ENCODE results near the gene PAPPA. TPM values are rescaled to one million over a fixed set of nuclear protein-coding genes. Genes with fewer than 3 reads are reported as not detected.

Gene PAPPA
- total RNA-seq, 1 experiment from 2014 or later: 3.9 TPM

- Histone ChIP-seq H3K36me3 (ENCODE audit: low read depth) (no peaks in the 10 kb centered on the region), H3K4me3 (no peak overlapping the region), H3F3A (ENCODE audit: insufficient read depth, low read depth) (no peaks in the 10 kb centered on the region), H3K9me3 (ENCODE audit: insufficient read depth, low read depth) (no peaks in the 10 kb centered on the region), H3K27ac (no peak overlapping the region), H3K9me2 (ENCODE audit: insufficient read depth) (no peaks in the 10 kb centered on the region), H3K4me1 (replicated peaks; ENCODE audit: insufficient read depth) (no peaks in the 10 kb centered on the region), H2AFZ (no peak overlapping the region), H4K20me1 (ENCODE audit: insufficient read depth) (no peaks in the 10 kb centered on the region), H3K27me3 (ENCODE audit: insufficient read depth, low read depth) (no peaks in the 10 kb centered on the region), H3K79me2 (ENCODE audit: low read depth) (no peaks in the 10 kb centered on the region), H3K4me2 (no peak overlapping the region)
- no peak for TF ChIP-seq EZH2 (IDR thresholded peaks at IDR 0.05; ENCODE audit: low read depth)
- no peak for TF ChIP-seq CTCF (conservative IDR thresholded peaks at IDR 0.05)
- DNase-seq: no peak
- ChIA-PET CTCF (no interaction called here), POLR2A (ENCODE audit: unreplicated experiment) (no interaction called here)
- intact Hi-C loops (cut with micrococcal nuclease; ENCODE audit: unreplicated experiment): loop anchor here (10.0 kb wide), 1 partner anchor 721 kb away; no protein-coding TSS in a partner anchor
- BruUV-seq (replicated peaks): no TSS peak
These were observed 162.7 kb downstream of the PAPPA start for GRCh38 chr9:116316246-116316645.

- ChIA-PET POLR2A (ENCODE audit: unreplicated experiment) (no interaction called here), CTCF (no interaction called here)
- no peaks in the 10 kb centered on the region for H3K9me3 ChIP-seq (ENCODE audit: insufficient read depth, low read depth)
- H3K9me2 ChIP-seq (ENCODE audit: insufficient read depth): no peaks in the 10 kb centered on the region
- no peaks in the 10 kb centered on the region for H3K79me2 ChIP-seq (ENCODE audit: low read depth)
- H3F3A ChIP-seq (ENCODE audit: insufficient read depth, low read depth): no peaks in the 10 kb centered on the region
- H3K4me3 ChIP-seq: no peak overlapping the region
- no TSS peak for BruUV-seq (replicated peaks)
- H3K27me3 ChIP-seq (ENCODE audit: insufficient read depth, low read depth): no peaks in the 10 kb centered on the region
- no peak overlapping the region for H3K27ac ChIP-seq
- no peaks in the 10 kb centered on the region for H3K36me3 ChIP-seq (ENCODE audit: low read depth)
- H3K4me2 ChIP-seq: no peak overlapping the region
- no peak for TF ChIP-seq CTCF (conservative IDR thresholded peaks at IDR 0.05)
- TF ChIP-seq EZH2 (IDR thresholded peaks at IDR 0.05; ENCODE audit: low read depth): no peak
- no peaks in the 10 kb centered on the region for H4K20me1 ChIP-seq (ENCODE audit: insufficient read depth)
- no peak for DNase-seq
- H2AFZ ChIP-seq: no peak overlapping the region
- intact Hi-C loops (cut with micrococcal nuclease; ENCODE audit: unreplicated experiment): loop anchor here (10.0 kb wide), 1 partner anchor 723 kb away; no protein-coding TSS in a partner anchor
- peaks cover 2% of the 10 kb centered on the region; the same call in 1 of the 2 replicates for H3K4me1 ChIP-seq (replicated peaks; ENCODE audit: insufficient read depth)
These were observed 163.9 kb downstream of the PAPPA start for GRCh38 chr9:116317503-116317902.

- ChIA-PET POLR2A (ENCODE audit: unreplicated experiment) (no interaction called here), CTCF (no interaction called here)
- no peaks in the 10 kb centered on the region for H3K9me3 ChIP-seq (ENCODE audit: insufficient read depth, low read depth)
- DNase-seq: no peak
- no peak overlapping the region for H3K27ac ChIP-seq
- TF ChIP-seq EZH2 (IDR thresholded peaks at IDR 0.05; ENCODE audit: low read depth) (no peak), CTCF (conservative IDR thresholded peaks at IDR 0.05) (no peak)
- no peak overlapping the region for H3K4me2 ChIP-seq
- intact Hi-C loops (cut with micrococcal nuclease; ENCODE audit: unreplicated experiment): loop anchor here (10.0 kb wide), 1 partner anchor 724 kb away; no protein-coding TSS in a partner anchor
- no peak overlapping the region for H2AFZ ChIP-seq
- no TSS peak for BruUV-seq (replicated peaks)
- no peaks in the 10 kb centered on the region for H4K20me1 ChIP-seq (ENCODE audit: insufficient read depth)
- H3K79me2 ChIP-seq (ENCODE audit: low read depth): no peaks in the 10 kb centered on the region
- no peaks in the 10 kb centered on the region for H3K36me3 ChIP-seq (ENCODE audit: low read depth)
- H3K9me2 ChIP-seq (ENCODE audit: insufficient read depth): no peaks in the 10 kb centered on the region
- H3K27me3 ChIP-seq (ENCODE audit: insufficient read depth, low read depth): no peaks in the 10 kb centered on the region
- peaks cover 3% of the 10 kb centered on the region; the same call in 1 of the 2 replicates for H3F3A ChIP-seq (ENCODE audit: insufficient read depth, low read depth)
- peaks cover 14% of the 10 kb centered on the region for H3K4me1 ChIP-seq (replicated peaks; ENCODE audit: insufficient read depth)
- no peak overlapping the region for H3K4me3 ChIP-seq
These were observed 165.1 kb downstream of the PAPPA start for GRCh38 chr9:116318468-116319374.

Measured in PC-9 (cell line).